Hepatocyte (in vitro differentiated cells): ENCODE data around the gene RACGAP1. TPM values are rescaled to one million over a fixed set of nuclear protein-coding genes. Genes with fewer than 3 reads are reported as not detected.

Experiments used
- DNase-seq: peaks from one replicate; pipeline ENCODE4 v3.0.0-alpha.2; 2016; ENCODE audit warnings: low spot score
- H2AFZ ChIP-seq: fragments of 200-600 bp; sonication (generic); 2 replicates; pipeline ENCODE4 v1.6.0; 2016; ENCODE audit warnings: antibody characterized with exemption, mild to moderate bottlenecking
- H3K27ac ChIP-seq: fragments of 200-600 bp; sonication (generic); 2 replicates; pipeline ENCODE4 v1.5.1; 2016; ENCODE audit warnings: mild to moderate bottlenecking
- H3K27me3 ChIP-seq: fragments of 200-600 bp; sonication (generic); 2 replicates; pipeline ENCODE4 v1.6.1; 2016
- H3K36me3 ChIP-seq: fragments of 200-600 bp; sonication (generic); replicated peaks from 2 replicates; pipeline ENCODE4 v1.5.1; 2016; ENCODE audit warnings: low read depth; ENCODE audit not compliant: insufficient read depth
- H3K4me1 ChIP-seq: fragments of 200-600 bp; sonication (generic); 2 replicates; pipeline ENCODE4 v1.5.1; 2016; ENCODE audit warnings: mild to moderate bottlenecking, moderate library complexity; ENCODE audit not compliant: insufficient read depth
- H3K4me2 ChIP-seq: fragments of 200-600 bp; sonication (generic); 2 replicates; pipeline ENCODE4 v1.6.0; 2016
- H3K4me3 ChIP-seq: fragments of 200-600 bp; sonication (generic); 2 replicates; pipeline ENCODE4 v1.5.1; 2016; ENCODE audit warnings: mild to moderate bottlenecking
- H3K79me2 ChIP-seq: fragments of 200-600 bp; sonication (generic); 2 replicates; pipeline ENCODE4 v1.6.0; 2017; ENCODE audit warnings: mild to moderate bottlenecking
- H3K9me2 ChIP-seq: fragments of 200-600 bp; sonication (generic); replicated peaks from 2 replicates; pipeline ENCODE4 v1.6.0; 2017; ENCODE audit warnings: mild to moderate bottlenecking; ENCODE audit not compliant: insufficient read depth
- H3K9me3 ChIP-seq: fragments of 200-600 bp; sonication (generic); 2 replicates; pipeline ENCODE4 v1.5.1; 2016; ENCODE audit warnings: low read depth, mild to moderate bottlenecking
- H4K20me1 ChIP-seq: fragments of 200-600 bp; sonication (generic); 2 replicates; pipeline ENCODE4 v1.6.0; 2016; ENCODE audit warnings: mild to moderate bottlenecking; ENCODE audit not compliant: insufficient read depth, poor library complexity, severe bottlenecking
- CTCF ChIP-seq: fragments of 200-600 bp; sonication (generic); IDR thresholded peaks from 2 replicates; pipeline ENCODE4 v1.5.1; 2016; ENCODE audit warnings: antibody characterized with exemption, mild to moderate bottlenecking; ENCODE audit not compliant: poor library complexity
- EZH2 ChIP-seq: fragments of 200-600 bp; sonication (generic); IDR thresholded peaks from 2 replicates; pipeline ENCODE4 v1.6.1; 2016; ENCODE audit warnings: antibody characterized with exemption, mild to moderate bottlenecking, borderline replicate concordance
- EZH2phosphoT487 ChIP-seq: fragments of 200-600 bp; sonication (generic); IDR thresholded peaks from one replicate; pipeline ENCODE4 v1.6.1; 2018; ENCODE audit warnings: antibody characterized with exemption, mild to moderate bottlenecking, low read depth, moderate library complexity; ENCODE audit not compliant: unreplicated experiment, severe bottlenecking
- WGBS: methylation state at CpG from one replicate; pipeline ENCODE4 v1.1.6; 2016; ENCODE audit warnings: low lambda C conversion rate; ENCODE audit errors: missing lambda C conversion rate; 5-methylcytosine and 5-hydroxymethylcytosine counted together
- polyA plus RNA-seq: library from polyadenylated mRNA; unstranded; fragments of >200 nt; fragmentation: Nextera tagmentation; extraction: Ambion mirVana; gene quantifications from 2 replicates; pipeline ENCODE4 v1.2.1, GENCODE V29; 2016
- total RNA-seq: library from RNA; depleted of rRNA; stranded (reverse); fragments of >200 nt; gene quantifications from 2 replicates; pipeline ENCODE4 v1.2.3, GENCODE V29; 2014

Gene RACGAP1
- total and polyA plus RNA-seq, 2 experiments from 2014 or later = 17.3 to 22.1 TPM

DNA sequence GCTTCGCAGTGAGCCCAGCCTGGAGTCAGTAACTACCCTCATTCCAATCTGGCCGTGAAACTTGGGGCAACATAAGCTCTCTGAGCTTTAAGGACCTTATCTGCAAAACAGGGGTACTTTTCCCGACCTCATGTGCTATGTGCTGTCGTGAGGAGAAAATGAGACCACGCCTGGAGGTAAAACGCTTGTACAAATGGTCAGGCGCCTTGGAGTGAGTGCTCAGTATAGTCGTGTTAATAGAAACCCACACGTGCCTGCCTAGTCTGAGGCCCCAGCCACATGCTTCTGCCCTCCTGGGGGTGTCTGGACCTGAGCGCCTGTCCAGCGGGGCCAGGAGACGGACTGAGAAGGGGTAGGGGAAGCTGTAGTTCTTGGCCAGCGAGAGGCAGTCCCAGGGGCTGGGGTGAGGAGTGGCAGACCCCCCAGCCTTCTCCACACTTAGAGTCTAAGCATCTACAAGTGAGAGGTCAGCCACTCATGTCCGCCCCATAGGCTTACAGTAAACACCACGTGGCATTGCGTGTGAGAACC lies 58.7 kb downstream of the RACGAP1 start:
- H2AFZ ChIP-seq = no peak overlapping the region
- peaks cover 7% of the 10 kb centered on the region for H3K4me1 ChIP-seq
- no peaks in the 10 kb centered on the region for H3K79me2 ChIP-seq
- 41% methylated on average over 16 of the region's 16 CpGs for WGBS
- TF ChIP-seq EZH2phosphoT487 = no peak
- TF ChIP-seq CTCF = no peak
- TF ChIP-seq EZH2 = no peak
- no peaks in the 10 kb centered on the region for H4K20me1 ChIP-seq
- H3K9me2 ChIP-seq = no peaks in the 10 kb centered on the region
- no peak for DNase-seq
- no peak overlapping the region for H3K27ac ChIP-seq
- H3K9me3 ChIP-seq = no peaks in the 10 kb centered on the region
- H3K36me3 ChIP-seq = no peaks in the 10 kb centered on the region
- peaks cover 21% of the 10 kb centered on the region for H3K27me3 ChIP-seq
- peak overlapping the region; percentile 93 for H3K4me2 ChIP-seq
- H3K4me3 ChIP-seq = no peak overlapping the region

GRCh38 chr12:49965836-49966235 lies 59.5 kb downstream of the RACGAP1 start:
- 83% methylated on average over 5 of the region's 6 CpGs for WGBS
- no peaks in the 10 kb centered on the region for H3K79me2 ChIP-seq
- H3K36me3 ChIP-seq = no peaks in the 10 kb centered on the region
- no peak overlapping the region for H3K27ac ChIP-seq
- peaks cover 27% of the 10 kb centered on the region for H3K27me3 ChIP-seq
- TF ChIP-seq EZH2 (no peak), EZH2phosphoT487 (no peak), CTCF (no peak)
- H4K20me1 ChIP-seq = no peaks in the 10 kb centered on the region
- no peaks in the 10 kb centered on the region for H3K9me2 ChIP-seq
- H3K4me1 ChIP-seq = peaks cover 7% of the 10 kb centered on the region
- no peak for DNase-seq
- H2AFZ ChIP-seq = no peak overlapping the region
- H3K9me3 ChIP-seq = no peaks in the 10 kb centered on the region
- no peak overlapping the region for H3K4me2 ChIP-seq
- no peak overlapping the region for H3K4me3 ChIP-seq

DNA sequence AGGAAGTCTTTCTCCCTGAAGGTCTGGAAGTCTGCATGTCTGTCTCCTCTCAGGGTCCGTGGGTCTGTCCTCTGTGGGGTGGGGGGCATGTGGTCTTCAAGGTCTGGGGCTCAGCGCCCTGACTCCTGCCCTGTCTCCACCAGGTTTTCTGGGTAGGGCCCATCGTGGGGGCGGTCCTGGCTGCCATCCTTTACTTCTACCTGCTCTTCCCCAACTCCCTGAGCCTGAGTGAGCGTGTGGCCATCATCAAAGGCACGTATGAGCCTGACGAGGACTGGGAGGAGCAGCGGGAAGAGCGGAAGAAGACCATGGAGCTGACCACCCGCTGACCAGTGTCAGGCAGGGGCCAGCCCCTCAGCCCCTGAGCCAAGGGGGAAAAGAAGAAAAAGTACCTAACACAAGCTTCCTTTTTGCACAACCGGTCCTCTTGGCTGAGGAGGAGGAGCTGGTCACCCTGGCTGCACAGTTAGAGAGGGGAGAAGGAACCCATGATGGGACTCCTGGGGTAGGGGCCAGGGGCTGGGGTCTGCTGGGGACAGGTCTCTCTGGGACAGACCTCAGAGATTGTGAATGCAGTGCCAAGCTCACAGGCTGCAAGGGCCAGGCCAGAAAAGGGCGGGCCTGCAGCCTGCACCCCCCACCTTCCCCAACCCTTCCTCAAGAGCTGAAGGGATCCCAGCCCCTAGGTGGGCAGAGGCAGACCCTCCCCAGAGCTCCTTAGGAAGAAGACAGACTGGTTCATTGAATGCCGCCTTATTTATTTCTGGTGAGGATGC lies 60.3 kb downstream of the RACGAP1 start:
- Histone ChIP-seq H4K20me1 (no peaks in the 10 kb centered on the region), H3K36me3 (no peaks in the 10 kb centered on the region), H3K27me3 (peaks cover 34% of the 10 kb centered on the region), H2AFZ (no peak overlapping the region), H3K79me2 (no peaks in the 10 kb centered on the region), H3K9me3 (no peaks in the 10 kb centered on the region), H3K9me2 (no peaks in the 10 kb centered on the region), H3K27ac (no peak overlapping the region), H3K4me2 (no peak overlapping the region), H3K4me1 (peaks cover 7% of the 10 kb centered on the region), H3K4me3 (no peak overlapping the region)
- WGBS = 72% methylated on average over 13 of the region's 13 CpGs
- DNase-seq = no peak
- TF ChIP-seq EZH2 (no peak), EZH2phosphoT487 (no peak), CTCF (no peak)
